Measurements from ENCODE around the gene TAF12.
"Not testable (repeated sequence)": the region's sequence is repeated elsewhere in the genome, so short reads cannot be mapped to it uniquely, and the experiment has no call there.

The TAF12 gene

GRCh38 chr1:28579401-28579800, 63.5 kb downstream of the TAF12 start:
- no peak overlapping the region for H3K4me3 ChIP-seq (ENCODE audit: control insufficient read depth, low read depth, low read length)
- DNase-seq (ENCODE audit: low read depth) = no peak
- TF ChIP-seq CTCF (IDR thresholded peaks at IDR 0.05; ENCODE audit: control insufficient read depth, insufficient read depth, low read depth, low read length, missing control alignments) = no peak

GRCh38 chr1:28578696-28579218, 64.1 kb downstream of the TAF12 start:
- no peak for DNase-seq (ENCODE audit: low read depth)
- TF ChIP-seq CTCF (IDR thresholded peaks at IDR 0.05; ENCODE audit: control insufficient read depth, insufficient read depth, low read depth, low read length, missing control alignments) = no peak
- no peak overlapping the region for H3K4me3 ChIP-seq (ENCODE audit: control insufficient read depth, low read depth, low read length)

DNA sequence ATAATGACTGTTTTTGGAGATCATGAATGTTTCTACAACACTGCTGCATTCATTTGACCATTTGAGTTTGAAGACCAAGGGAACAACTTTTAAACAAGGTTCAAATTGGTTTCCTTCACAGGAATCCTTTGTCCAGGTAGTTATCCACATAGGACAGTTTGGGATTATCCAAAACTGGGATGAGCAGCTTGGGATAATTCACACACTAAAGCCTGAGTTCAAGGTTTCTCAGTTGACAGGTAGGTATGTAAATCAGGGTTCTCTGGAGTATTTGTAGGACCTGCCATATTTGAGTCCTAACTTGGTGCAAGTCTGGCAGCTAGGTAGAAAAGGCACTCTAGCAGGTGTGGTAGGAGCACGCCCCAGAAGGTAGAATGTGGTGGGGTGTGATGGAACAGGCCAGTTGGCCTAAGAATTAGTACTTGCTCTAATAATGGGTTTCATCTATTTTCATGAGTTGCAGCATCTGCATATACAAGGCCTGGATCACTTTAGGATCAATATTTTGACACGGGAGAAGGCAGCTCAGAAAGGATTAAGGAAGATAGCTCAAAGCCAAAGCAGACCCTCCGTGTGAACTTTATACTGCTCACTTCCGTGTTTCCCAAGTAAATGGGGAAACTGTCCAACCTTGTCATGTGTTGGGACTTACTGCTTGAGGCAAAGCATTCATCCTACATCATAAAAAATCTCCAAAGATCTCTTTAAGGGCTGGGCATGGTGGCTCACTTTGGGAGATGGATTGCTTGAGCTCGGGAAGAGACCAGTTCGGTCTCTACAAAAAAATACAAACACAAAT, 64.9 kb downstream of the TAF12 start:
- H3K4me3 ChIP-seq (ENCODE audit: control insufficient read depth, low read depth, low read length) = no peak overlapping the region
- no peak for DNase-seq (ENCODE audit: low read depth)
- no peak for TF ChIP-seq CTCF (IDR thresholded peaks at IDR 0.05; ENCODE audit: control insufficient read depth, insufficient read depth, low read depth, low read length, missing control alignments)

GRCh38 chr1:28577052-28577678, 65.7 kb downstream of the TAF12 start:
- DNase-seq (ENCODE audit: low read depth) = no peak
- no peak for TF ChIP-seq CTCF (IDR thresholded peaks at IDR 0.05; ENCODE audit: control insufficient read depth, insufficient read depth, low read depth, low read length, missing control alignments)
- no peak overlapping the region for H3K4me3 ChIP-seq (ENCODE audit: control insufficient read depth, low read depth, low read length)

- TF ChIP-seq CTCF (IDR thresholded peaks at IDR 0.05; ENCODE audit: control insufficient read depth, insufficient read depth, low read depth, low read length, missing control alignments) = no peak
- no peak overlapping the region for H3K4me3 ChIP-seq (ENCODE audit: control insufficient read depth, low read depth, low read length)
- DNase-seq (ENCODE audit: low read depth) = no peak
These were observed 69.3 kb downstream of the TAF12 start for GRCh38 chr1:28573564-28573963.

- not testable (repeated sequence) for H3K4me3 ChIP-seq (ENCODE audit: control insufficient read depth, low read depth, low read length)
- peak; percentile 44 for DNase-seq (ENCODE audit: low read depth)
These were observed 70.0 kb downstream of the TAF12 start for GRCh38 chr1:28572891-28573290.

GRCh38 chr1:28571911-28572310, 71.0 kb downstream of the TAF12 start:
- TF ChIP-seq CTCF (IDR thresholded peaks at IDR 0.05; ENCODE audit: control insufficient read depth, insufficient read depth, low read depth, low read length, missing control alignments) = no peak
- no peak overlapping the region for H3K4me3 ChIP-seq (ENCODE audit: control insufficient read depth, low read depth, low read length)
- no peak for DNase-seq (ENCODE audit: low read depth)
